ENCODE measurements around the gene CRLF1.

Gene CRLF1, protein sequence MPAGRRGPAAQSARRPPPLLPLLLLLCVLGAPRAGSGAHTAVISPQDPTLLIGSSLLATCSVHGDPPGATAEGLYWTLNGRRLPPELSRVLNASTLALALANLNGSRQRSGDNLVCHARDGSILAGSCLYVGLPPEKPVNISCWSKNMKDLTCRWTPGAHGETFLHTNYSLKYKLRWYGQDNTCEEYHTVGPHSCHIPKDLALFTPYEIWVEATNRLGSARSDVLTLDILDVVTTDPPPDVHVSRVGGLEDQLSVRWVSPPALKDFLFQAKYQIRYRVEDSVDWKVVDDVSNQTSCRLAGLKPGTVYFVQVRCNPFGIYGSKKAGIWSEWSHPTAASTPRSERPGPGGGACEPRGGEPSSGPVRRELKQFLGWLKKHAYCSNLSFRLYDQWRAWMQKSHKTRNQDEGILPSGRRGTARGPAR

DNA sequence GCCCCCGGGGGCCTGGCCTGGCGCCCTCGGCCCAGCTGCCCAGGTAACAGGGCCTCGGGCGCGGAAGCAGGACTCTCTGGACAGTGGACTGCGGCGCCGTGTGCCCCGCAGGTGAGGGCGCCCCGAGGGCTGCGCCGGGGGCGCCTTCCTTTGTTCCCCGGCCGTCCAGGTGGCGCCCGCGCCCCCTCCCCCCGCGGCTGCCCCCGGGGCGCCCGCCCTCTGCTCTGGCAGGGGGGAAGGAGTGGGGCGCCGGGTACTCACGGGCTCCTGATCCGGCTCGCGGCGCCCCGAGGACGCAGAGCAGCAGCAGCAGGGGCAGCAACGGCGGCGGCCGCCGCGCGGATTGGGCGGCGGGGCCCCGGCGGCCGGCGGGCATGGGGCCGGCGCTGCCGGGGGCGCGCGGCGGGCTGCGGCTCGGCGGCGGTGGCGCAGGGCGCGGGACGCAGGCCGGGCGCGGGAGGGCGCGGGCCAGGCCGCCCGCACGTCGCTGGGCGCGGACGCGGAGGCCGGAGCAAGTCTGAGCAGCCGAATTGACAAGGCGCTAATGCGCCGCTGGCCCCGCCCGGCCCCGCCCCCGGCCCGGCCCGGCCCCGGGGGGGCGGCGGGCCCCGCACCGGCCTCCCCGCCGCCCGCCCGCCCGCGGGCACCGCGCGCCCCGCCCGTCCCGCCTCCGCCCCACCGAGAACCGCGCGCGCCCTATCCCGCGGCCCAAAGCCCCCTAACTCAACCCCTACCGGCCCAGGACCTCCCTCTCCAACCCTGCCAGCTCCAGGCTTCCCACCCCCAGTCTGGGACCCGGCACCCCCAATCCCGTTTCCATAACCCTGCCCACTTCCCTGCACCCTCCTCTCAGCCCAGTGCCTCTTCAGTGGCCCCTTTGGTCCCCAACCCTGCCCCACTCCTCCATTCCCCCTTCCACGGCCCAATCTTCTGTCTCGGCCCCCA lies at the start of gene CRLF1:
CRLF1 (minus strand) TSS at position 519 of the 945 bp plus-strand sequence; CDS start at position 376, 143 bp downstream.
- no peak for DNase-seq

- DNase-seq: no peak
Observed at GRCh38 chr19:18655173-18655844, 48.7 kb upstream of the CRLF1 start.

- no peak for DNase-seq
Observed at GRCh38 chr19:18654469-18654868, 47.9 kb upstream of the CRLF1 start.

GRCh38 chr19:18653853-18654252 lies 47.3 kb upstream of the CRLF1 start:
- no peak for DNase-seq

DNA sequence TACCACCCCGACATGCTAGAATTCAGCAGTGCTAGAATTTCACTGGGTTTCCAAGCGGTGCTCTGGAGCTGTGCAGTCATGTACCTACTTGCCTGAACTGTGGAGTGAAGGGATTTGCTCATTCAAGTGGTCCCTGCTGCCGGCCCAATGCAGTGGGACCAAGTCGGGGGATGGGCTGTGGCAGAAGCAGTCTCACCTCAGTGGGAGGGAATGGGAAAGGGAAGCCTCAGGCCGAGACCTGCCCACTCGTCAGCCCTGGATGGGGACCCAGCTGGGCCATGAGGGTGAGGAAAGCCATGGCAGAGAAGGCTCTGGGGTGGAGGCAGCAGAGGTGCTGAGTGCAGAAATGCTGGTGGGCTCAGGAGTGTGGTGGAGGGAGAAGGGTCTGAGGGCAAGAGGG lies 45.1 kb upstream of the CRLF1 start:
- DNase-seq: no peak

- DNase-seq: no peak
Observed at GRCh38 chr19:18651300-18651699, 44.7 kb upstream of the CRLF1 start.

- no peak for DNase-seq
Observed at GRCh38 chr19:18650468-18651041, 44.0 kb upstream of the CRLF1 start.

GRCh38 chr19:18650021-18650390 lies 43.4 kb upstream of the CRLF1 start:
- no peak for DNase-seq

DNA sequence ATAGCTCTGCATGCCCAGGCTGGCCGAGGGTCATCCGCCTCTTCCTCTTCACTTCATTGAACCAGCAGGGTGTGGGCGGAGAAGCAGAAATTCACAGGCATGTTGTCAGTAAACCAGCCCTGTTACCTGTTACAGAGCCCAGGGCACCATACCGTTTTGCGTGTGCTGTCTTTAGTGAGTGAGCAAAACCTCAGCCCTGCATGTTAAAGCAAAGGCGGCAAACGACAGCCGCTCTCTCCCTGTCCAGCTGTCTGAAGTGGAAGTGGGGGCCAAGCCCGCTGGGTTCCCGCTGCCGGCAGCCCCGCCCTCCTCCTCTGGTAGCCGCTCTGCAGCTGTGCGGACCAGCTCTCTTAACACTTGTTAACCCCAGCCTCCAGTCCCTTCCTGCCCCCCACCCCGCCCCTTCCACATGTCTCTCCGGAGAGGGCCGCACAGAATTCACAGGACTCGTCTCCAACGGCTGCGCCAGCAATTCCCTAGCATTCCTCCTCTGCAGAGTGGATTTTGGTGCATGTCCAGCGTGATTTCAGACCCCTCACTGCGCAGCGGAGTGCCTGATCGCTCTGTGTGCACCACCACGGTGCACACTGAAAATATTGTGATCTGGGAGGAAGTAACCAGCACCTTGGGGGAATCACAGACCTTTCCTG lies 42.9 kb upstream of the CRLF1 start:
- no peak for DNase-seq

DNA sequence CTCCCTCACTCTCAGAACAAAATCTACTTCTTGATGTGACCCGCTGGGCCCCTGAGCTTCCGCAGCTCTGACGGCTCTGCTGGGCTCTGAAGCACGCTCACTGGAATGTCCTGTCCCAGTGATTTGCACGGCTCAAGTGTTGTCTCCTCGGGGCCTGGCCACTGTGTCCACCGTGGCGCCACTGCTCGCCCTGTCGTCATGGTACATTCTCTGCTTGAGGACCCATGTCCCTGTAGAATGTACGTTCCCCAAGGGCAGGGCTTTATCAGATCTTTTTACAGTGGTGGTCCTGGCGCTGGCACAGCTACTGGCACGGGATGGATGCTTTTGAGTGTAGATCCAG lies 42.3 kb upstream of the CRLF1 start:
- DNase-seq: no peak

DNA sequence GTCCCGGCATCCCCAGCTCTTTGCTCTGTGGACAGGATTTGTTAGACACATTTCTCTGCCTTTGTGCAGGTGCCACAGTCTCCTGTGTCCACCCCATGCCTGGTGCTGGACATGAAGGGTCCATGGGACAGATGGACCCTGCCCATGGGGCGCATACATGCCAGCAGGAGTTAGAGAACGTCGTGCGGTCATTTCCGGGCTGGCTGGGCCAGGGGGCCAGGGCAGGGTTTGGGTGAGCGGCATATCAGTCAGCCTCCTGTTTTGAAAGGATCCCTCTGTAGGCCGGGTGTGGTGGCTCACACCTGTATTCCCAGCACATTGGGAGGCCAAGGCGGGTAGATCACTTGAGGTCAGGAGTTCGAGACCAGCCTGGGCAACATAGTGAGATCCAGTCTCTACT lies 41.2 kb upstream of the CRLF1 start:
- no peak for DNase-seq

DNA sequence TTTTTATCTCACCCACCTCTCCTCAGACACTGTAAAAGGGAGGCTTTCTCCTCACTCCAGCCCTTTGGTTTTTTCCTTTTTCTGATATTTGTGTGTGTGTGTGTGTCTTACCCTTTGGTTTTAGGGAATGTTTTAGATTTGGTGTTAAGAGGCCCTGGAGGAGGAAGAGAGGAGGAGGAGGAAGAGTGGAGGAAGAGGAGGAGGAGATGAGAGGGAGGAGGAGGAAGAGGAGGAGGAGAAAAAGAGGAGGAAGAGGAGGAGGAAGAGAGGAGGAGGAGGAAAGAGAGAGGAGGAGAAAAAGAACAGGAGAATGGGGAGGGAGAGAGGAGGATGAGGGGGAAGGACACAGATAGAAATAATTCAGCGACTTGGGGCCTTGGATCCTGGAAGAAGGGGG lies 40.8 kb upstream of the CRLF1 start:
- no peak for DNase-seq

DNA sequence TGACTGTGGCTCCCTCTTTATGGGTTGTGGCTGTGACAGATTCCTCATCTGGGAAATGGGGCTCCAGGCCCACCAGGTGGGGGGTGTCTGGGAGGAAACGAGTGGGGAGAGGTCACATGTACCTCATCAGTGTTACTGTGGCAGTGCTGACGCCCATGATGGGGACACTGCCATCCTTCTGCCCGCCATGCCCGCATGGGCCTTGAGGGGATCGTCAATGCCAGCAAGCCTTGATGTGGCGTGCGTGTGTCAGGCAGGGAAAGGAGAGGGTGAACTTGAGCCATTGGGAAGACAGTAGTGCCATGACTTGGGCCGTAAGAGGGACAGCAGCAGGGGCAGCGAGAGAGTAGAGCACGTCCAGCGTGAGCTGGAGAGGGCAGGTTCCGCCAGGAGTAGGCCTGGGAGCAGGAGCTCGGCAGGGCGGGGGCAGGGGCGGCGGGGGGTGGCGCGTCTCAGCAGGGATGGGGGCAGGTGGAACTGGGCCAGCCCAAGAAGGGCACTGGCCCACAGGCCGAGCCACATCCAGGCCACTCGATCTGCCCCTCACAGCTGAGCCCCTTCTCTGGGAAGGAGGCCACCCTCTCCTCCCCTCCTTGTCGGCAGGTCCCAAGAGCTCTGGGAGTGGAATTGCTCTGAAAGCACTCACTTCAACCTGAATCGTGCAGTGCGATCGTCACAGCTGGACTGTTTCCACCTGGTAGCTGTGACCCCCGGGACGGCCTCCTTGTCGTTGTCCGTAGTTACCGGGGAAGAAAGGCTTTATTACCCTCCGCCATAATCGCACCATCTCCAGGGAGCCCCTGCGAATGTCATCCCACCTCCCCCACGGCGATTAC lies 40.2 kb upstream of the CRLF1 start:
- DNase-seq: no peak

- no peak for DNase-seq
Observed at GRCh38 chr19:18645035-18645511, 38.5 kb upstream of the CRLF1 start.

GRCh38 chr19:18644196-18645034 lies 37.8 kb upstream of the CRLF1 start:
- no peak for DNase-seq

- no peak for DNase-seq
Observed at GRCh38 chr19:18639706-18640243, 33.2 kb upstream of the CRLF1 start.

- no peak for DNase-seq
Observed at GRCh38 chr19:18637673-18638630, 31.4 kb upstream of the CRLF1 start.

GRCh38 chr19:18636969-18637629 lies 30.5 kb upstream of the CRLF1 start, which contains the start of gene KLHL26:
TSS of gene KLHL26 (plus strand) at chr19:18637028. CDS start at chr19:18637055, 27 bp downstream.
- no peak for DNase-seq
